Right atrium auricular region (tissue), 2 donors: ENCODE measurements around the gene HOXB3. TPM values are rescaled to one million over a fixed set of nuclear protein-coding genes. Genes with fewer than 3 reads are reported as not detected.

ENCODE experiments used
- DNase-seq: peaks from one replicate; pipeline ENCODE4 v3.0.0-alpha.2; 2019; ENCODE audit warnings: low spot score
- H3K27ac ChIP-seq, 2 donors: fragments of 200-600 bp; sonication (generic); 1 replicate in 1 of 2; 2 replicates in 1 of 2; pipeline ENCODE4 v1.5.1; 2016 to 2019
- H3K27me3 ChIP-seq, 2 donors: fragments of 200-600 bp; sonication (generic); one replicate each; pipeline versions ENCODE4 v1.5.1 to v1.6.0; 2017 to 2019
- H3K36me3 ChIP-seq: fragments of 200-600 bp; sonication (generic); one replicate; pipeline ENCODE4 v1.5.1; 2016
- H3K4me1 ChIP-seq, 2 donors: fragments of 200-600 bp; sonication (generic); one replicate each; pipeline versions ENCODE4 v1.5.1 to v1.6.0; 2017 to 2019
- H3K4me3 ChIP-seq, 2 donors: fragments of 200-600 bp; sonication (generic); 1 replicate in 1 of 2; 2 replicates in 1 of 2; pipeline ENCODE4 v1.5.1; 2017 to 2019; ENCODE audit warnings: mild to moderate bottlenecking in 1 of 2, moderate library complexity in 1 of 2
- H3K9me3 ChIP-seq, 2 donors: fragments of 200-600 bp; sonication (generic); one replicate each; pipeline ENCODE4 v1.5.1; 2019
- CTCF ChIP-seq, 2 donors: fragments of 200-600 bp; sonication (generic); IDR thresholded peaks; one replicate each; pipeline ENCODE4 v1.5.1; 2019; ENCODE audit warnings: antibody characterized with exemption in 2 of 2
- total RNA-seq, 2 donors: library from RNA; depleted of rRNA; stranded (reverse); fragments of >200 nt; gene quantifications; one replicate each; pipeline ENCODE4 v1.1.0, GENCODE V29; 2016

The HOXB3 gene
- total RNA-seq, 2 donors from 2014 or later = 0.82 to 1.2 TPM

DNA sequence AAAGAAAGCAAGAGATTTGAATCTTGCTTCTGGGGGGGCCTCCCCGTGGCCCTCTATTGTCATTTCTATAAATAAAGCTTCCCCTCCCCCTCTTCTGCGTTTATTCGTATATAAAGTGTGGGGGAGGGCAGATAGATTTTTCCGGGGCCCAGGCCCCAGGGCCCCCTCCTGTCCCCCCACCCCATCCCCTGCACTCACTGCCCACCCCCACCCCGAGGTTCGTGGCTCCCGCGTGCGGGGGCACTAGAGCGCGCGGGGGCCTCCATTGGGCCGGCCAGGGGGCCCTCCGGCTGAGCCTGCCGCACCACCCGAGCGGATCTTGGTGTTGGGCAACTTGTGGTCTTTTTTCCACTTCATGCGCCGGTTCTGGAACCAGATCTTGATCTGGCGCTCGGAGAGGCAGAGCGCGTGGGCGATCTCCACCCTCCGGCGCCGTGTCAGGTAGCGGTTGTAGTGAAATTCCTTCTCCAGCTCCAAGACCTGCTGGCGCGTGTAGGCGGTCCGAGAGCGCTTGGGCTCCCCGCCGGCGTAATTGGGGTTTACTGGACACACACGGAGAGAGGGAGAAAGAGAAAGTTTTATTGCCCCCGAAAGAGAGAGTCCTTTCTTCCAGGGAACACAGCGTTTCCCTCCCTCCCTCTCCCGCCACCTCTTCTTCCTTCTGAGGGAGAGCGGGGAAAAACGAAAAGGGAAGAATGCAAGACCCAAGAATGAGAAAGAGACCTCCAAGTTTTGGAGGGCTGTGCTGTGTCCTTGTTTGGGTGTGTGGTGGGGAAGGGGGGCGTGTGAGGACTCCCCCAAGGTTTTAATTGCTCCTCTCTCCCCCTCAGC lies 13.3 kb downstream of the HOXB3 start:
- Histone ChIP-seq H3K4me1 (peaks cover 0 to 15% of the 10 kb centered on the region in 2 donors), H3K27ac (no peak overlapping the region), H3K4me3 (peak overlapping the region; percentile 2 to 48), H3K36me3 (no peaks in the 10 kb centered on the region), H3K27me3 (peaks cover 21 to 51% of the 10 kb centered on the region in 2 donors), H3K9me3 (no peaks in the 10 kb centered on the region)
- TF ChIP-seq CTCF (IDR thresholded peaks at IDR 0.05) = no peak
- DNase-seq = no peak

DNA sequence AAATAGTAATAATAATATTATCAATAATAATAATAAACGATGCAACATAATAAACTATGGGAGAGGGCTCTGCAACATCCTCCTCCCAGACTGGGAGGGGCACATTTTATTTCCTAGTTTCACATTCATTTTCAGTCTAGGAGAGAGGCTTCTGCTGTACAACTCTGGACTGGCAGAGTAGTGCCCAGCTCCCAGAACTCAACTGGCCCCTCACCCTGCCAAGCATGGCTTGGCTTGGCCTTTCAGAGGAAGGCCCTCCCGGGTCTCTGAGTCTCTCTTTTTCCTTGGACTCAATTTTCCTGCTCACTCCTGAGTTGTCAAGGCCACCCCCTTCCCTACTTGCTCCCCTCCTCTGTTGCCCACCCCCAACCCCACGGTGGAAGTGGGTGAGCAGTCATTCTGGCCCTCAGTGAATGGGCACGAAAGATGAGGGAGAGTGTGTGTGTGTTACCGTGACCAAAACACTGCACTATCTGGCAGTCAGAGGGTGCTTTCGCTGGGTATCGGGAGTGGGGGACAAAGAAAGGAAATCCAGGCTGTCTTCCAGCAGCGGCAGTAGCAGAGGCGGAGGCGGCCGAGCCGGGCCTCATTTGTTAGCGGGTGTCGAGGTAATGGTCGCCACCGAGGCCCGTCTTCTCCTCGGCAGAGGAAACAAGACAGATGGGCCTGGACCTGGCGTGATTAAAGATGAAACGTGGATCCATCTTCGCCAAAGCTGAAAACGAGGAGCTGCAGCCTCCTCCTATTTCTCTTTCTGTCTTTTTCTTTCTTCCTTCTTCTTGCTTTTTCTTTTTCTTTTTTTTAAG lies 14.2 kb downstream of the HOXB3 start:
- Histone ChIP-seq H3K9me3 (no peaks in the 10 kb centered on the region), H3K27ac (no peak overlapping the region), H3K36me3 (no peaks in the 10 kb centered on the region), H3K27me3 (peaks cover 21 to 43% of the 10 kb centered on the region in 2 donors), H3K4me1 (peaks cover 0 to 13% of the 10 kb centered on the region in 2 donors), H3K4me3 (no peak overlapping the region)
- no peak for TF ChIP-seq CTCF (IDR thresholded peaks at IDR 0.05)
- DNase-seq = no peak

GRCh38 chr17:48575066-48575582 lies 14.9 kb downstream of the HOXB3 start:
- H3K4me3 ChIP-seq = no peak overlapping the region
- no peaks in the 10 kb centered on the region for H3K36me3 ChIP-seq
- no peaks in the 10 kb centered on the region for H3K9me3 ChIP-seq
- H3K27me3 ChIP-seq = peaks cover 16 to 38% of the 10 kb centered on the region in 2 donors
- no peak overlapping the region for H3K27ac ChIP-seq
- DNase-seq = no peak
- H3K4me1 ChIP-seq = peaks cover 0 to 13% of the 10 kb centered on the region in 2 donors
- no peak for TF ChIP-seq CTCF (IDR thresholded peaks at IDR 0.05)

DNA sequence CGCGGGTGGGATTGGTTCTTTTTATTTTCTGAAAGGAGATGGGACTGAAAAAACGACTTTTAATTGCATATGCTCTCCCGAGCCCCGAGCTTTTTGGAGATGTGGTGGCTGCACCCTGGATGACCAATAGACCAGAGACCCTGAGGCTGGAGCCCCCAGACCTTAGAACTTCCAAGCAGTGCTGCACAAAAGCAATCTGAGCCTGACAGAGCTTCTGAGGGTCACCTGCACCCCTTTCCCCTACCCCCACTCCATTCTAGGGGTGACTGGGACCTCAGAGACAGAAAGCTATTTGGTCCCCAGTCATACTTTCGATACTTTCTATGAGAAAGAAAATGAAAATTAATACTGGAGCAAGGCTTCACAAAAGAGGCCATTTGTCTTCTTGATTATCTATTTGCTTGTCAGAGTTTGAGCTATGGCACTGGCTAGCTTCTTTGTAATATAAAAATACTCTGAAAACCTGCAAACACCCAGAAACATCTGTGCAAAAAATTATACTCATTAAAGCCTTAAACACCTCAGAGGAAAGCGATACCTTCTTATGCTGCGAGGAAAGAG lies 15.5 kb downstream of the HOXB3 start:
- no peaks in the 10 kb centered on the region for H3K9me3 ChIP-seq

More for the DNA sequence above, 15.5 kb downstream of the HOXB3 start:
- Histone ChIP-seq H3K36me3 (no peaks in the 10 kb centered on the region), H3K4me3 (no peak overlapping the region), H3K27ac (no peak overlapping the region), H3K27me3 (peaks cover 11 to 38% of the 10 kb centered on the region in 2 donors), H3K4me1 (peaks cover 0 to 13% of the 10 kb centered on the region in 2 donors)
- DNase-seq = no peak
- TF ChIP-seq CTCF (IDR thresholded peaks at IDR 0.05) = no peak
